ENCODE results near the gene AFF3.

The AFF3 gene

DNA sequence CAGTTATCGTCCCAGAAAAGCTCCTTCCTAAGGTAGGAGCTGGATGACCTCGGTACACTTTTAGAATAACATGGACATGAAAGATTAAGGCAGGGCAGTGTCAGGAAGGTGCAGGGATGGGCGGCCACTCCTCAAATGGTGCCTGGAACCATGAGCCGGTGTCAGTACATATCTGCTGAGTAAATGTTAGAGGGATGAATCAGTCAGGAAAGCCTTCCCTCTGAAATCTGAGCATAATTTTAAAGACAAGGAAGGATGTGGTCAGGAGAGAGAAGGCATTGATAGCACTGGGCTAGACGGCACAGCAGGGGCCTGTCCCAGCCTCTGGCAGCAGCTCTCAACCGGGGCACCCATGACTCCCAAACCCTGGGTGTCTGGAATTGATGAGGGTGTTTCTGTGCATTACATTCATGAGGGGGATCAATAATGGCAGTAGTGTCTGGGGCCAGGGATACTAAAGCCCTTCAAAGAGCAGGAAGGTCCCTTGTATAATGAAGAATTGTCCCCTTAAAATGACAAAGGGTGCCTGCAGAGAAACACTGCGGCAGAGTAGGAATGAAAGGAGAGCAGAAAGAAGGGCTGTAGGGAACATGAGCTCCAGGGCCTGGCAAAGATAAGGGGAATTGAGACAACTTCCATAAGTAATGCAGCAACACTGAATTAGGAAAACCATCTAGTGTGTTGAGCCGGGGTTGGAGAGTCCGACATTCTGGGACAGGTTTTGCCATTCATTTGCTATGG lies 490.3 kb downstream of the AFF3 start:
- no peak for DNase-seq

DNA sequence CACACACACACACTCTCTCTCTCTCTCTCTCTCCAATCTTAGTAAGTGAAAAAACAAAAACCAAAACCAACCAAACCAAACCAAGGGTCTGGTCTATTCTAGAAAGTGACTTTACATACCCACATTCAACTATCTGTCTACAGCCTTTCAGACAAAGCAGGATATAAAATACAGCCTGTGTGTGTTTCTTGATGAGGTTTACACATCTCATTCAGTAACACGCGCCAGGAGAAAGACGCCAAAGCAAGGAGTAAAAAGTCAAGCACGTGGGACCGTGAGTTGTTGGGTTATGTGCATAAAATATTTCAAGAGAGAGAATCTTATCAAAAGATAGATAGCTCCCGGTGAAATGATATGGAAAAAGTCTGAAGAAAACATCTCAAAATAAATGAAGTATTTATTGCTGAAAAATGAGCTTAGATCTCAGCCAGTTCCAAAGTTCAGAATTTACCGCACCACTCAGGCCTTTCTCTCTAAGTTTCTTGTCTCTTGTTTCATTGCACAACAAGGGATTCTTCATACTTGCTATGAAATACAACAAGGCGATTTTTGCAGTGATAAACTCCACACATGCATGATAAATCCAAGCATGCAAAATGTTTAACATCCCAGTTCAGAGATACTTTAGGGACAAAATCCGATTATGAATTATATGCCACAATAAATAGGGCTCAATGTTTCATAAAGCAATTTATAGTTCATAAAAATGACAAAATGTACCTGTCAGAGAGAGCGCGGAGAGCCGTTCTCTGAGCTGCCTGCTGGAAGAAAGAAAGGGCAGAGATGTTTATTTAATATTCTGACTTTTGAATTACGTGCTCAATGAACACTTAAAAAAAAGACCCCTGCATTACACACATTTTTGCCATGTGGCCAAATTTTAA lies 493.2 kb downstream of the AFF3 start:
- DNase-seq: no peak

DNA sequence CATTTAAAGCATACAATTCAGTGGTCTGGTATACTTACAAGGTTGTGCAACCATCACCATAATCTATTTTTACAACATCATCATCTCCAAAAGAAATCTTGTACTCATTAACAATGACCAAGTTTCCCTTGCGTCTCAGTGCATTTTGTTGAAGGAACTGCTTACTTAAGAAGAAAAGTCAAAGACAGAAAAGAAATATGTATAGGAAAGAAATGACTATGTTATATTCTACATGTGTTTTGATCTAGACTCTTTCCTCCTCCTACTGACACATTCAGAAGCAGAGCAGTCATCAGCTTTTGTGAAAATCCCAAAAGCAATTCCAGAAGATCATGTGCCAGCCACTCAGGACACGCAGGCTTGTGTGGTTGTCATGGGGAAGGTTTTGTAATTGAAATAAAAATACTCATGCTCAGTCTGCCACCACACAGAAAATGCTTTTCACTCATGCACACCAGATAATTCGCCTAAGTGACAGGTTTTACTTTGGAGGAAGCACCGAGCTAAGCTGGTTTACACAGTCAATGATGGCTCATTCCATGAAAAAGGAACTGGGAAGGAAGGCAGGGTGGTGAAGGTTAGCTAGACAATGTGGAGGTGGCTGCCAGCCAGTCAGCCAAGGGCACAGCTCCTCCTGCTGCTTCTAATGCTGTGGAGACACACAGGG lies 494.1 kb downstream of the AFF3 start:
- no peak for DNase-seq

DNA sequence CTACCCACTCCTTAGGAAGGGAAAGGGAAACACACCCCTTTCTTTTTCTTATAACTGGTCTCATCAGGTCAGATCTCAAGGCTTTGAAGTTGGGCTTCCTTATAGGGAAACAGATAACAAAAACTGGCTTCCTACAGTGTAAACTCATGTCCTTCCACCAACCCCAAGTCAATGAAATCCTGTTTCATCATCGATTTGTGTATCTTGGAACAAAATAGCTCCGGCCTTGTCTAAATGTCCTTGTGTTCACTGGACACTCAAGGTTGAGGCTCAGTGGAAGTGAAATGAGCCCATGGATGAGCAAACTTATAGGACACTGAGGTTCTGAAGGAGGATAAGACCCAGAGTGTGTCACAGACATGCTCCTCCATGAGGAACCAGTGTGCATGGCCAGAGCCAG lies 496.4 kb downstream of the AFF3 start:
- DNase-seq: no peak

DNA sequence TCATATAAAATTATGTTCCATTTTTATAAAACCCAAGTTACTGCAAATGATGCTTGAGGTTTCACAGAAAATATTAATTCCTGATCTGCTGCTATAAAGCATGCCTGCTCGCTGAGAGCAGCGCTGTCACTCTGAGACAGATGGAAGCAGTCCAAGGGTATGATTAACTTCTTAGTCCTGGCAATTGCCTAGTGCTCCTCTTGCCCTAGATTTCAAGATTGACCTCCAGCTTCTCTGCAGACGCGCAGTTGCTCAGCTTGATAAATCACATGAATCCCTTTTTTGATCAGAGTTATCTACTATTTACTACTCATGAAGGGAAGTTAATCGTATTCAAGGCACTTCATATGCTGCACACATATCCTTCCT lies 498.0 kb downstream of the AFF3 start:
- no peak for DNase-seq

DNA sequence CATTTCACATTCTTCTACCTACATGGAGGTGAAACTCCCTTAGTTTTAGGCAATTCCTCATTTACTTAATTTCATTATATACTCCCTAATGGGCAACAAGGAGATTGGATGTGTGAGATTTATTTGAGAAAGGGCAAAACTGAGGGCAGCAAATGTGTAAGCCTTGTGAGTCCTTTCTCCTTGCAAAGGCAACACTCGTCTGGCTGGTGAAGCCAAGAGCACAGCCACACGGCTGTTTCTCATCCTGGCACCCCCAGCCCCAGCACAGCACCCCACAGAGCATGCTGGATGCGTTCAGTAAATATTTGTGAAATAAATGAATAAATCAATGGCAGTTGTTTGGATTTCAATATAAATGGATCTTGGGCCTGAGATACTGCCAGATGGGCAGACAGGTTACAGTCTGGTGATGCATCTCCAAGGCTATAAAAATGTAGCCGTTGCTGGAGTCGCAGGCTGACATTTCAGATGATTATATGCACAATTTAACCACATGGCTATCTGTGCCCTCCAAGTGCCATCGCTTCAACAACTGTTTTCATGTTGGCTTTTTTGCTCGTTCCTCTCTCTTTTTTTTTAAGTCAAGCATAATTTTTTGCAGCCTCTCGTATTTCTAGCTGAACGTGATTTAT lies 498.5 kb downstream of the AFF3 start:
- DNase-seq: no peak

- DNase-seq: no peak
Measured at GRCh38 chr2:99641999-99642398, 500.4 kb downstream of the AFF3 start.

DNA sequence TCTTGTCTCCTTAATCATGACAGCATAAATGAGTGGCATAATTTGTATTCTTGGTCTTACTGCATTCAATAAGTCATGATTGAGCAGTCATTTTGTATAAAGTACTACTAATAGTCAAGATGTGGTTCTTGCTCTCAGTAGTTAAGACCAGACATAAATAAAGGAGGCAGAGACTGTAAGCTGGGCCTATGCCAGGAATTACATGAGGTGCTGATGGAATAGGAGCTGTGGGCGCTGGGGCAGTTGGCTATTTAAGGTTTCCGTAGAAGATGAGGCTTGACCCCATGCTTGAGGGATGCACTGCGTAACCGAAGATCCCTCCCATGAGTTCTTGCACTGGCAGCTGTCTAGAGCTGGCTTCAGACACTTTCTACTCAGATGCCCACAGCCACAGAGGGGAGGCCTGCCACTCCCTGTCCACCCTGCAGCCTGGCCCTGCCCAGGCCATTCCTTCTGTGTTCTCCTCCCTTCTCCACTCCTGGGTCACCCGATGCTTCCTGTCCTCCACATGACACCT lies 501.7 kb downstream of the AFF3 start:
- no peak for DNase-seq

GRCh38 chr2:99638791-99639190 lies 503.6 kb downstream of the AFF3 start:
- DNase-seq: no peak

- DNase-seq: no peak
Measured at GRCh38 chr2:99637159-99637697, 505.2 kb downstream of the AFF3 start.

- DNase-seq: no peak
Measured at GRCh38 chr2:99636144-99637034, 506.0 kb downstream of the AFF3 start.

GRCh38 chr2:99635710-99636109 lies 506.7 kb downstream of the AFF3 start:
- DNase-seq: no peak

DNA sequence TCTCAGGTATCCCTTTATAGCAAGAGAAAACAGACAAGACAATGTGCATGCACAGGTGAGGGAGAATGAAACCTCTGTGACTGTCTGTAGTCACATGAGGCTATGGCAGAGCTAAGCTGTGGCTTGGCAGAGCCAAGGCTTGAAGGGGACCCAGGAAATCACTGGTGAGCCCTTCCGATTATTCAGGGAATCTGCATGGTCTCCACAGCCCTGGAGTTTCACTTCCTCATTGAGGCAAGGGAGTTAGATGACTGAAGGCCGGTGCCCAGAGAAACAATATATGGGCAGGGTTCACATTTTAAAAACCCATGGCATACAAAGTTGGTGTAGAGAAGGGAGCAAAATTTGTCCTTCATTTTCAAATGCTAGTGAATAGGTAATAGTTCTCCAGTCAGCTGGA lies 508.2 kb downstream of the AFF3 start:
- DNase-seq: no peak

DNA sequence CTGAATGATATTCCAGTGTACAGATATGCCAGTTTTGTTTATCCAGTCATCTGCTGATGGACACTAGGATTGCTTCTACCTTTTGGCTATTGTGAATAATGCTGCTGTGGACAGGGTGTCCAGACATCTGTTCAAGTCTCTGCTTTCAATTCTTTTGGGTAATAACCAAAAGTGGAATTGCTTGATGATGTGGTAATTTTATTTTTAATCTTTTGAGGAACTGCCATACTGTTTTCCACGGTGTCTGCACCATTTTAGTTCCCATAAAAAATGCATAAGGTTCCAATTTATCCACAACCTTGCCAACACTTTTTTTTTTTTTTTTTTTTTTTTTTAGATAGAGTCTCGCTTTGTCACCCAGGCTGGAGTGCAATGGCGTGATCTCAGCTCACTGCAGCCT lies 510.7 kb downstream of the AFF3 start:
- no peak for DNase-seq

DNA sequence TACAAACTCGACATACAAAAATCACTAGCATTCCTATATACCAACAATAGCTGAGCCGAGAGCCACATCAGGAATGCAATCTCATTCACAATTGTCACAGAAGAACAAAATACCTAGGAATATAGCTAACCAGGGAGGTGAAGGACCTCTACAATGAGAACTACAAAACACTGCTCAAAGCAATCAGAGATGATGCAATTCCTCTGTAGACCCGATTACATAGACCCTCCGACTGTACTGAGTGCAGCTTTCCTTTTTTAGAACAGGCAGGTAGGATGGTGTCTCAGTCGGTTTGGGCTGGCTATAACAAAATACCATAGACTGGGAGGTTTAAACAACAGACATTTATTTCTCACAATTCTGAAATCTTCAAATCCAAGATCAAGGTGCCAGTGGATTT lies 513.1 kb downstream of the AFF3 start:
- no peak for DNase-seq

DNA sequence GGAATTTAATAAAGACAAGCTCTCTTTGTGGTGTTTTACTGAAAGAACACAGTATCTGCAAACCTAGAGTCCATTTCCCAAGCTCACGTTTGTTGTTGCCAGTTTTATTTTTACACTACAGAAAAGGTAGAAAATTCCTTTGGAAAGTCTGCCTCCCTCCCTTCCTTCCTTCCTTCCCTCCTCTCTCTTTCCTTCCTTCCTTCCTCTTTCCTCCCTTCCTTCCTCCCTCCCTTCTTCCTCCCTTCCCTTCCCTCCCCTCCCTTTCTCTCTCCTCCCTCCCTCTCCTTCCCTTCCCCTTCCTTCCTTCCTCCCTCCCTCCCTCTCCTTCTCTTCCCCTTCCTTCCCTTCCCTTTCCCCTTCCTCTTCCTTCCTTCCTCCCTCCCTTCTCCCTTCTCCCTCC lies 516.2 kb downstream of the AFF3 start:
- DNase-seq: no peak

- no peak for DNase-seq
Measured at GRCh38 chr2:99624677-99625076, 517.7 kb downstream of the AFF3 start.

- DNase-seq: no peak
Measured at GRCh38 chr2:99623613-99624012, 518.8 kb downstream of the AFF3 start.

DNA sequence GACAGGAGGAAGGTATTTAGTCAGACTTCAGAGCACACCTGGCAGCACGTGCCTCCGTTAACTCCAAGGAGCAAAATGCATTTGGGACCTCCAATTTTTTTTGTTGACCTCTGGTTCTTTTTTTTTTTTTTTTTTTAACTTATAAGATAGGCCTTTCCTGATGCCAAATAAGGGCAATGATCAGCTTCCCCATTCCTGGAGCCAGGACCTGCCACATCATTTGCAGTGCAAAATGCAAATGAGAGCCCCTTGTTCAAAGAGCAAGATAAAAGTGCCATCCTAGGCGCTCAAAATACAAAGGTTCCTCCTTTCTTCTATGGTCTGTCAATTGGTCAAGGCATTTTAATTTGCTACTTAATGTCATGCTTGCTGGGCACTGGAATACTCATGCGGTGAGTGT lies 519.4 kb downstream of the AFF3 start:
- no peak for DNase-seq

DNA sequence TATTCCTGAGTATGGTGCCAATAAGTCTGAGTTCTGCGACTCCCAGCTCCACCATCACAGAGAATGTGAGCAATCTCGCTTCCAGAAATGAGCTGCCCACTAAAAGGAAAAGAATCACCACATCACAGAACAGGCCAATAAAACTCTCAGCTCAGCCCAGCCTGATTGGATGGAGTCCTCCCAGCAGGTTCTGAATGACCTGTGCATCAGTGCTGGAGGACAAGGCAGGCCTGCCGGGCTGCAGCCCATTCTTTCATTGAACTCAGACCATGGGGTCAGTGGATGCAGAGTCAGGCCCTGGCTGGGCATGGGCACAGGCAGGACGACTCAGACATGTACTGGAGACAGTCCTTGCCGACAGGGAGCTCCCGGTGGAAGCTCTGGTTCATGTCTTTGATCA lies 519.9 kb downstream of the AFF3 start:
- no peak for DNase-seq

GRCh38 chr2:99621774-99622173 lies 520.6 kb downstream of the AFF3 start:
- DNase-seq: no peak

GRCh38 chr2:99621106-99621505 lies 521.3 kb downstream of the AFF3 start:
- no peak for DNase-seq
